HG02938 (cell line): ENCODE data around the gene COTL1.
A peak's percentile ranks its signal among the peaks of the same experiment; 100 is the strongest.

Source experiments
- ATAC-seq: cut with Tn5 transposase; IDR thresholded peaks from one replicate; pipeline ENCODE4 v1.9.1; 2021; ENCODE audit warnings: mild to moderate bottlenecking, moderate library complexity; ENCODE audit not compliant: unreplicated experiment

Gene COTL1, protein sequence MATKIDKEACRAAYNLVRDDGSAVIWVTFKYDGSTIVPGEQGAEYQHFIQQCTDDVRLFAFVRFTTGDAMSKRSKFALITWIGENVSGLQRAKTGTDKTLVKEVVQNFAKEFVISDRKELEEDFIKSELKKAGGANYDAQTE

DNA sequence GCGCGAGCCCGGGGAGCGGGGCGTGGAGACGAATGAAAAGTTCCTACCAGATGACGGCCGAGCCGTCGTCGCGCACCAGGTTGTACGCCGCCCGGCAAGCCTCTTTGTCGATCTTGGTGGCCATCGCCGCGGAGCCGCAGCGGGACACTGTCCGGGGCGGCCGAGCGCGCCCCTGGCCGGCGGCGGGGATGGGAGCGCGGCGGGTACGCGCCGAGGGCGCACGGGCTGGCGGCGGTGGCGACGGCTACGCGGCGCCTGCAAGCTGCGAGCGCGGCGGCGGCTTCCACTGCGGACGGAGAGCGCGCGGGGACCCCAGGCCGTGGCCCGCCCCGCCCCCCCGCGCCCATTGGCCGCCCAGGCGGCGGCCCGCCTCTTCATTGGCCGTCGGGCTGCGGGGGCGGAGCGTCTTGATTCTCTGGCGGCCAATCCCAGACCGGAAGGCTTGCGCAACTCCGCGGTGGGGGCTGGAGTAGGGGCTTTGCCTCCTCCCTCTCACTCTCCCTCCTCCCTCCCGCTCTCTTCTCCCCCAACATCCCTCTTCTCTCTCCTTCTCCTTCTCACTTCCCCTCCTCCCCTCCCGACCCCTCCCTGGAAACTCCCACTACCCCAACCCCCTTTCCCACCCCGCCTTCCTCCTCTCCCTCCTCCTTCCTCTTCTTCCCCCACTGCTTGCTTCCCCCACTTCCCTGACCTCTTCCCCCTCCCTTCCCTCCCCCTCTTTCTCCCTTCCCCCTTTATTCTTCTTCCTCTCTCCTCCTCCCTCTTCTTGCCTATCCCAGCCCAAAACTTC lies at the start of gene COTL1:
Gene COTL1 (minus strand): TSS at position 288 of the 790 bp plus-strand sequence. CDS start 164 bp downstream, at position 124.
- peak; percentile 59 for ATAC-seq

DNA sequence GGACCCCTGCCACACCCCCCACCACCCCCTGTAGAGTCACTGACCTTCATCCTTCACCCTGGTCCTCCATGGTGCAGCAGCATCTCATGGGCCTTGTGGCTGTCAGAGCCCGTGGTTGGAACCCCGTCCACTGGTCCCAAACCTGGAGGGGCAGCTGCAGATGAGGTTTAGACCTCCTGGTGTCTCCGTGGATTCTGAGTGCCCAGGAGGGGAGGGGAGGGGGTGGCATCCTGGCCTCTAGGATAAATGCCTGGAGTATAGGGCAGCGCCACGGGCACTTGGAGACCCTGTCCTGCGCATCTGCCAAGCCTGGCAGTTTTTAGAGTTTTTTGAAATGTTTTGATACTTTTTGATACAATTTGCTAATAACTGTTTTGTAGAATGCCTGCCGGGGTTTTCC lies 48.0 kb upstream of the COTL1 start:
- no peak for ATAC-seq

DNA sequence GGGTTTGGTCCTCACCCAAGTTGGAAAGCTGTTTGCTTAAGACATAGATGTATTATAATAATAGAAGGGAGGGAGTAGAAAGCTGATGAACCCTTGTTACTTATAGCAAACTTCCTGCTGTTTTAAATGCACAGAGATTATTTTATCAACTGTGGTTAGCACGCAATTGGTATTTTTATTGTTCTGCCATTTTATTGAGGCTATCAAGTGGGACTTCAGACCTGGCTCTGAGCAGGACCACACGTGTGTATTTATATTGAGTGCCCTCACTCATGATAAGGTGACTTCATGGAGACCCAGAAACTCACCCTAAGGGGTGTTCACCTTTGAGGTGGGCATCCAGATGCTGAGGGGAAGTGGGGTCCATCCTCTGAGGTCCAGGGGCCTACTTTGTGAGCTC lies 47.5 kb upstream of the COTL1 start:
- no peak for ATAC-seq

DNA sequence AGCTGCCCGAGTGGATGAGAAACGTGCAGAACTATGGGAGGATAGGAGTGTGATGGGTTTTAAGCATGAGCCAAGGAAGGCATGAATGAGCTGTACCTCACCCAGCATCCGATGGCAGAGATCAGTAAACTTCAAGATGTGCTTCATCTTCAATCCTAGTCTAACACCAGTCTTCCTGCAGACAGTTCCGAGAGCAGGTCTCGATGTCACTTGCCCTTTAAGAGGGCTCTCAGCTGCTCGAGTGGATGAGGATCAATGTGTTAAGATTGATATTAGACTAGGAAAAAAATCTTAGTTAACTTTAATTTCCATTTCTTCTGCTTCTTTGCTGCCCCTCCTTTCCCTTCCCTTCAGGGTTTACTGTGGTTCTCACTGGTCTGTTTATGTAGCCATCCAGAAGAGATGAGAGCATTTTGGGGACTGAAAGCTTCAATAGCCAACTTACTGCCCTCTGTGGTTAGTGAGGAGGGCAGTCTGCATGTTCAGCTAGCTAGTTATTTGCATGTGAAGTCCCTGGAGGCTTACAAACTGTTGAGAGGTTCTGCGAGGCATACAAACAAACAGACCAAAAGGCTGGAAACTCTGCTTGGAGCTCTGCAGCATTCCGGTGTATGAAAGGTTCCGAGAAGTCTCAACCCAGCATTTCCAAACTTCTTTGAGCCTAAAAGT lies 45.7 kb upstream of the COTL1 start:
- no peak for ATAC-seq

DNA sequence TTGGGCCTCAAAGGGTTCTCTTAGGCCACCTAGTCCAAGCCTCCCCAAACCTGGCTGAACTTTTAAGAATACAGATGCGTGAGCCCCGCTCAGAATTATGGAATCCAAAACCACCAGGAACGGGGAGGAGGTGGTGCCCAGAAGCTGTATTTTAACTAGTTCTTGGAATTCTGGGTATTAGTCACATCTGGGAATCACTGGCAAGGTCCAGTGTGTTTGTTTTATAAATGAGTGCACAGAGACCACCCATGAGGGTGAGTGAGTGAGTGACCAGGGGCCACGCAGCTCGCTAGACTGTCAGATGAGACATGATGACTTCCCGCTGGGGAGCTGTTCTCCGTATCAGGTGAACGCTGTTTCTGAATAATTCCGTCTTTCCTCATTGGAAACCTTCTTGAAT lies 44.6 kb upstream of the COTL1 start:
- no peak for ATAC-seq

DNA sequence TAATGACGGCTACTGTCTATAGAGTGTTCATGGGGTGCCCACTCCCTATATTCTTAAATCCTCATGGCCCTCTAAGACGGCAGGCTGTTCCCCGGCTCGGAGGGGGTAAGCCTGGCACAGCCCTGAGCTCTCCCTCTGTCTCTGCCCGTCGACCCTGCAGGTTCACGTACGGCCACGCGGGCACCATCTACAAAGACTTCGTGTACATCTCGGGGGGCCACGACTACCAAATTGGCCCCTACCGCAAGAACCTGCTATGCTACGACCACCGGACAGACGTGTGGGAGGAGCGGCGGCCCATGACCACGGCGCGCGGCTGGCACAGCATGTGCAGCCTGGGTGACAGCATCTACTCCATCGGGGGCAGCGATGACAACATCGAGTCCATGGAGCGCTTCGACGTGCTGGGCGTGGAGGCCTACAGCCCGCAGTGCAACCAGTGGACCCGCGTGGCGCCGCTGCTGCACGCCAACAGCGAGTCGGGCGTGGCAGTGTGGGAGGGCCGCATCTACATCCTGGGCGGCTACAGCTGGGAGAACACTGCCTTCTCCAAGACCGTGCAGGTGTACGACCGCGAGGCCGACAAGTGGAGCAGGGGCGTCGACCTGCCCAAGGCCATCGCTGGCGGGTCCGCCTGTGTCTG lies 43.7 kb upstream of the COTL1 start:
- ATAC-seq: no peak

DNA sequence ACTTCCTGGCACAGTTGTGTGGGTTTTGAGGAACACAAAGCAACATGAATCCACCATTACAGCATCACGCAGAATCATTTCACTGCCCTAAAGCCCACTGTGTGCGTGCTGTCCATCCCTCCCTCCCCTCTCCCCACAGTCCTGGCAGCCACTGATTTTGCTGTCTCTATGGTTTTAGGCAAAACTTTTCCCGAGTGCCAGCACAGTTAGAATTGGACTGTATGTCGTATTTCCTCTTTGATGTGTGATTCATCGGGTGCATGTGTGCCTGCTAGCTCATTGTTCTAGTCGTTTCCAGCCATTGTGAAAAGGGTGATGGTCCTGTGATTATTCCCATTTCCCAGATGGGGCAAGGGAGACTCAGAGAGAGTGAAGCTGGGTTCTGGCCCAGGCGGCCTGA lies 43.1 kb upstream of the COTL1 start:
- no peak for ATAC-seq

DNA sequence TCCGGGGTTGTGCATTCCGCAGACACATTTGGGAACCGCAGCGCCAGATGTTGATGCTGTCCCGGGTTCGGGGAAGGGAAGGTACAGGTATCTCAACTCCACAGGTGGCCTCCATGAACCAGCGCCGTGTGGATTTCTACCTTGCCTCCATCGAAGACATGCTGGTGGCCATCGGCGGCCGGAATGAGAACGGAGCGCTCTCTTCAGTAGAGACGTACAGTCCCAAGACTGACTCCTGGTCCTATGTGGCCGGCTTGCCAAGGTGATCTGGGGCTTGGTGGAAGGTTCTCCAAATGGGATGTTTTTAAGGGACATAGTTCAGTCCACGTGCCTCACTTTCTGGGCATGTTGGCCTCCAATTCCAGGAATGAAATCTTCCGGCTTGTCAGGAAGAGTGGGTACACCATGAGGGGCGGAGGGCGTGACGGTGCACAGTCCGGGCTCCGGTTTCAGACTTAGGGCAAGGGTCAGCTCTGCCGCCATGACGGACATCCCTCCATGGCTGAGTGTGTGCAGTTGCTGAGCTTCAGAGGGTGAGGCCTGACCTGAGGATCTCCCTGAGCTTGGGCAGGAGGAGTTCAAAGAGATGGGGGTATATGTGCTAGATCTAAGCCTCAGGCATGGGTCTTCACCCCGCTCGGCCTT lies 41.9 kb upstream of the COTL1 start:
- no peak for ATAC-seq

DNA sequence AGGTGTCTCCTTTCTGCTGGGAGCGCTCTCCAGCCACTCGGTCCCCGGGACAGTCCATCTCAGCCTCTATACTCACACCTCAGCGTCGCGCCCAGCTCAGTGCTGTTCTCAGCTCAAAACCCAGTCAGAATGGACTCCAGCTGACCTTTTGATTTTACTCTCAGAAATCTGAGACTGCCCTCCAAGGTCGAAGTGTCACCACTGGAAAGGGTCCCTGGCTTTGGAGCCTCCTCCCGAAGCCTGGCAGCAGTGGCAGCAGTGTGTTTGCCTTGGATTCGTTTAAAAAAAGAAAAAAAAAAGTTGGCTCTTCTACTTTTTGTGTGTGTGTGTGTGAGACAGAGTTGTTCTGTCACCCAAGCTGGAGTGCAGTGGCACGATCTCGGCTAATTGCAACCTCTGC lies 40.8 kb upstream of the COTL1 start:
- ATAC-seq: no peak

DNA sequence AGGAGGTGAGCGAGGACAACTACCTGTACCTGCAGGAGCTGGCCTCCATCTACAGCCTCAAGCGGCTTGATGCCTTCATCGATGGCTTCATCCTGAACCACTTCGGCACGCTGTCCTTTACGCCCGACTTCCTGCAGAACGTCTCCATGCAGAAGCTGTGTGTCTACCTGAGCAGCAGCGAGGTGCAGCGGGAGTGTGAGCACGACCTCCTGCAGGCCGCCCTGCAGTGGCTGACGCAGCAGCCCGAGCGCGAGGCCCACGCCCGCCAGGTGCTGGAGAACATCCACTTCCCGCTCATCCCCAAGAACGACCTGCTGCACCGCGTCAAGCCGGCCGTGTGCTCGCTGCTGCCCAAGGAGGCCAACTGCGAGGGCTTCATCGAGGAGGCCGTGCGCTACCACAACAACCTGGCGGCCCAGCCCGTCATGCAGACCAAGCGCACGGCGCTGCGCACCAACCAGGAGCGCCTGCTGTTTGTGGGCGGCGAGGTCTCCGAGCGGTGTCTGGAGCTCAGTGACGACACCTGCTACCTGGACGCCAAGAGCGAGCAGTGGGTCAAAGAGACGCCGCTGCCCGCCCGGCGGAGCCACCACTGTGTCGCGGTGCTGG lies 39.5 kb upstream of the COTL1 start:
- no peak for ATAC-seq

DNA sequence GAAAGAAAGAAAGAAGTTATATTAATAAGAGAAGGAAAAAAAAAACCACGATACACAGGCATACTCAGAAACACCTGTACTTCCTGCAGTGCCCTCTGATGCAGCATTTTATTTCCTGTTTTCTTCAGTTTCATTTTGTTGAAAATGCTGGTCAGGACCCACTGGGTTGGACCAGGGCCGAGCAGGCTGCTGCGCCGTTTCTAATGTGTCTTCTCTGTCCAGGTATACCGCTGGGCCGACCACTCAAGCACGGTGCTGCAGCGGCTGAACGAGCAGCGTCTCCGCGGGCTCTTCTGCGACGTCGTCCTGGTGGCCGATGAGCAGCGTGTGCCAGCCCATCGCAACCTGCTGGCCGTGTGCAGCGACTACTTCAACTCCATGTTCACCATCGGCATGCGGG lies 38.8 kb upstream of the COTL1 start:
- ATAC-seq: no peak

DNA sequence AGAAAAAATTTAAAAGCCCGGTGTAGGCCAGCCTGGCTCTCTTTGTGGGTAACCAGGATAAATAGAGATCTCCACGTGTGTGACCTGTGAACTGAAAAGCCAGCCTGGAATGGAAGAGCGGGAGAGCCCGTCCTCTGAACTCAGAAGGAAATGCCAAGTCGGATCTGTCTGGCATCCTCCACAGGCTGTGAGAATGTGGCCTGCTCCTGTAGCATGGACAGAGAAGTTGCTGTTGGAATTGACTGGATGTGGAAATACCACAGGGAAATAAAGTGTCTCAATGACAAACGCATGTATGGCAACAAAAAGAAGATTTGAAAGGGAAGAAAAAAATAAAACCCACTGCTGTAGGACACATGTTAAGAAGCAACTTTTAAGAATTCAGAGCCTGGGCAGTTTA lies 37.1 kb upstream of the COTL1 start:
- no peak for ATAC-seq

DNA sequence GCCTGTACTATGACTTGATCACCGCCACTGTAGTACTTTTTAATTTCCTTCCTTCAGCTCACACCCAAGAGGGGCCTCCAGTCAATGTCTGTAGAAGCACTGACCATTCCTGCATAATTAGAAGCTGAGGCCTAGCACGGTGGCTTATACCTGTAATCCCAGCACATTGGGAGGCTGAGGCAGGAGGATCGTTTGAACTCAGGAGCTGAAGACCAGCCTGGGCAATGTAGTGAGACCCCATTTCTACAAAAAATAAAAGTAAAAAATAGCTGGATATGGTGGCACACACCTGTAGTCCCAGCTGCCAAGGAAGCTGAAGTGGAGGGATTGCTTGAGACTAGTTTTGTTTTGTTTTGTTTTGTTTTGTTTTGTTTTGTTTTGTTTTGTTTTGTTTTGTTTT lies 36.4 kb upstream of the COTL1 start:
- ATAC-seq: no peak

DNA sequence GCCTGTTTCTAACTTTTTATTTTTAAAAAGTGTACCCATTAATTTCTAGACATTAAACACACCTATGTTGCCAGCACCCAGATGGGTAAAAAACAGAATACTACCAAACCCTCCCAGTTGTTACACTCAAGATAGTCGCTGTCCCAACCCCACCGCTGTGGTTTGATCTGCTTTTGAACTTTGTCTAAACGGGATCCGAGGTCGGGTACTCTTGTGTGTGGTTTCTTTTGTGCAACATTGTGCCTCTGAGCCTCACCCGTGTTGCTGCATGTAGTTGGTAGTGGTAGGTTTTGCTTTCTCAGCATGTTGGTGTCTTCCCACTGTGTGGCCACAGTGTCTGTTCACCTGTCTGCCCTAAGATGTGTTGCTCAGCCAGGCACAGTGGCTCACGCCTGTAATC lies 34.7 kb upstream of the COTL1 start:
- ATAC-seq: no peak

DNA sequence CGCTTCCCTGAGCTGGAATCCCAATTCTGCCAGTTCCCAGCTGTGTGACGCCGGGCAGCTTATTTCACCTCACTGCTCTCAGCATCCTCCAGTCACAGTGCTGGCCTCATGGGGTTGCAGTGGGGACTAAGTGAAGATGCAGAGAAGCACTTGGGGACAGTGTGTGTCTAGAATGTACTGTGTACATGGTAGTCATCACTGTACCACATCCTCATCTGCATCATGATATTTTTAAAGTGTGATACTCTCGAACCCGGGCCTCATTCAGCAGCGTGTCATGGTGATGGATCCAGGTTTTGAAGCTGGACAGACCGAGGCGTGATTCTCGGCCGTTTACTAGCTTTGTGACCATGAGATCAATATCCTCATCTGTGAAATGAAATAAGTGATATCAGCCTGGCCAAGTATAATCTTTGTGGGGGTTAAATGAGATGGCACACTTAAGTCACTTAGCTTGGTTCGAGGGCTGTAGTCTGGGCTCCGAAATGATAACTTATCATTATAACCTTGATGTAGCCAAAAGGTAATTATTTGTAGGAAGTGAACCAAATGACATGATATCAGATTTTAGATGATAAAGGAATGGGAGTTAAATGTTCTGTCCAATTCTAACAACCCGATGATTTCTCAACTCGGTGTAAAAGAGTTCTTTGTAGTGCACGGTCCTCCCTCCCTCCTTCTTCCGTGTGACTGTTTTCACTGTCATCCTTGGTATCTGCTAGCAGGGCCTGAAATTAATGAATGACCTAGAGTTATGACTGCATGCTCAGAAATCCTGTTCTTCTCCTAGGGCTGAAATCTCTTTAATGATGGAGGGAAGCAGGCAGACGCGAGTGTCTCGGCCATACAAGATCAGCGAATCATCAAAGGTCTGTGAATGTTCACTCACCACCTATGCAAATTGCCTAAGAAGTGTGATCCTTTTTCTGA lies 32.4 kb upstream of the COTL1 start:
- ATAC-seq: no peak

DNA sequence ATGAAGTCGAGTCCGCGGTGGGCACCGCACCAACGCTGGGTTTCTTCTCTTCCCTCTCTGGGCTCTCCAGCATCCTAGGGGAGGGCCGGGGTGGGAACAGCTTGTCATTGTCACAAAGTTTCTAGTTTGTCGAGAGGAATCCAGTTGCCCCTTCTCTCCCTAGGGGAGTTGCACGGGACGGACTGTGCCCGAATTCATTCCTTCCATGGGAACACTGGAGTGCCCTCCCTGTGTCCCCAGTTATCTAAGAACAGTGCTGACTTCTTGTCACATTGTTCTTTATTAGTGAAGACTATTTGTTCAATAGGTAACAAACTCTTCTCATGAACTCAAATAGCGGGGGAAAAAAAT lies 31.6 kb upstream of the COTL1 start:
- ATAC-seq: no peak

DNA sequence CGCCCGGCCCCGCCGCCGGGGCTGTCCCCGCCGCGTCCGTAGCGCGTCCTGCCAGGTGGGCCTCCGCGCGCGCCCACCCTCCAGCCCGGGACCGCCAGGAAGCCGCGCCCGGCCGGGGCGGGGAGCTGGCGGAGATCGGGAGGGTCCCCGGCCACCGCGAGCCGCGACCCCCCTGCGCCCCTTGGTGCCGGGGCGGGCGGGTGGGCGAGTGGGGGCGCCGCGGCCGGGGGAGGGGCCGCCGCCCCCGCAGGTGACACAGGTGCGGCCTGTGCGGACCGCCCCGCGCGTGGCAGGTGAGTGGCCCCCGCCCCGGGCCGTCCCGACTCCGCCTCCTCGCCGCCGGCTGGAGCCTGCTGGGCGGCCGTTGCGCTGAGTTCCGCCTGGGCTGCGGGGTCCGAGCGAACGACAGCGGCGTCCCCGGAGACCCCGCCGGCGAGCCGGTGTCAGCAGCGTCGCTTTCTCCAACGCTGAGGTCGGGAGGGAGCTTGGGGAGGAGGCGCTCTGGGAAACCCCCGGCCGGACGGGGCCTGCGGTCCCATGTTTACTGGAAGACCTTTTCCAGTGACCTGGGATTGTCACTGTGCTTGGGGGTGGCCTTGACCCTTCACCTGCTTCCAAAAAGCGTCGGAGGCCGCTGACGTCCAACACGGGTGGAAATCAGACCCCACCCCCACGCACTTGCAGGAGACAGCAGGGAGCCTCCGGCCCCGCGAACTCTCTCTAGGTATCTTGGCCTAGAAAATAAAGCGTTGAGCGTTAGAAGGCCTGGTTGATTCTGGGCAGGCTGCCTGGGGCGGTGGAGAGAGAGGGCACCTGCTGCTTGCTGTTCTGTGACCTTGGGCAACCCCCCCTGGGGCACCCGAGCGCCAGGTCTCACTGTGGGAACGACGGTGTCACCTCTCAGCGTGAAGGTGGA lies 31.0 kb upstream of the COTL1 start:
- ATAC-seq: peak; percentile 61

DNA sequence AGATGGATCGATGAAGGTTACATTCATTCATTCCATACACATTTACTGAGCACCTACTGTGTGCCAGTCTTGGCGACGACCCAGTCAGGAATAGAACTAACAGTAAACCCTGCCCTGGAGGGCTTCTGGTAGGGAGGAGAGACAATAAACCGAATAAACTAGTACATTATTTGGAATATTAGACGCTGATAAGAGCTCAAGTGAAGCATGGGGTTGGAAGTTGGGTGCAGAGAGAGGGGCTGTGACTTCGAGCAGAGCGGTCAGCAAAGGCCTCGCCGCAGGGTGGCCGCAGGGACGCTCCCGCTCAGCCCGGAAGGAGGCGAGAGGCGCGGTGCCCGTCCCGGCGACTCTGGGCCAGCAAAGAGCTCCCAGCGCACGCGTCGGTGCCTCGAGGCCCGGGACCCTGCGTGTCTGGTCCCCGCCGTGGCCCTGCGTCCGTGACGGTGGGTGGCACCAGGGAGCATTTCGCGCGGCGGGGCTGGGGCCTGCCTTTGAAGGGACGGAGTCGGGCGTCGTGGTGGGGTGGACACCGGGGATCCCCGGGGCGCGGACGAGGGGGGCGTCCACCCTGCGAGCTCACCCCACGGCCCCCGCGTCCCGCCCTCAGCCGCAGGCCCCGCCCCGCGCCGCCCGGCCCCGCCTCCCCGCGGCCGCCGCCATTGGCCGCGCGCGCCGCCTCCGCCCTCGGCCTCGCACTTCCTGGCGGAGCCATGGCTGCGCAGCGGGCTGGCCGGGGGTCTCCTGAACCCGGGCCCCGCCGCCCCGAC lies 30.1 kb upstream of the COTL1 start, which contains the start of gene KLHL36:
Gene KLHL36 (plus strand): TSS at position 684 of the 767 bp plus-strand sequence. CDS start 2,357 bp downstream, outside the sequence.
- ATAC-seq: peak; percentile 71
